AG04450 (cell line): ENCODE measurements around the gene CCDC30. TPM values are rescaled to one million over a fixed set of nuclear protein-coding genes. Genes with fewer than 3 reads are reported as not detected.

Experiments
- CTCF ChIA-PET: fragments of 300-600, 350-600 bp; formaldehyde crosslinking; extraction: SDS; loops from one replicate; lab custom pipeline; 2022; ENCODE audit warnings: antibody characterized with exemption, inconsistent platforms; lab: Charles Lee
- POLR2A ChIA-PET: fragments of 350-600 bp; formaldehyde crosslinking; extraction: SDS; loops from one replicate; lab custom pipeline; 2021; ENCODE audit warnings: antibody characterized with exemption, inconsistent platforms; lab: Yijun Ruan, JAX
- DNase-seq: peaks from one replicate; pipeline ENCODE4 v3.0.0-alpha.2; 2011; ENCODE audit warnings: low read depth, low spot score
- H3K27ac ChIP-seq: one replicate; pipeline ENCODE4 v1.5.1; 2012; ENCODE audit warnings: low read depth, low read length, control low read depth
- H3K27me3 ChIP-seq: one replicate; pipeline ENCODE4 v1.6.0; 2012; ENCODE audit warnings: low read length; ENCODE audit not compliant: control insufficient read depth, insufficient read depth
- H3K4me3 ChIP-seq: 2 replicates; pipeline ENCODE4 v1.5.1; 2011; ENCODE audit warnings: mild to moderate bottlenecking, low read depth, low read length, control low read depth
- H3K9me3 ChIP-seq: 2 replicates; pipeline ENCODE4 v1.5.1; 2012; ENCODE audit warnings: low read length; ENCODE audit not compliant: control insufficient read depth, insufficient read depth
- CTCF ChIP-seq: IDR thresholded peaks from 2 replicates; pipeline ENCODE4 v1.5.1; 2011; ENCODE audit warnings: low read depth, low read length, control low read depth, inconsistent platforms
- polyA plus RNA-seq: library from polyadenylated mRNA; depleted of rRNA; stranded (reverse); fragments of >200 nt; gene quantifications from 2 replicates; pipeline ENCODE4 v1.2.3, GENCODE V29; 2011

Gene CCDC30
- polyA plus RNA-seq, 1 experiment, result 0.61 TPM

- Histone ChIP-seq H3K27ac (no peak overlapping the region), H3K9me3 (no peaks in the 10 kb centered on the region), H3K27me3 (peaks cover 10% of the 10 kb centered on the region), H3K4me3 (no peak overlapping the region)
- CTCF ChIA-PET, result no interaction called here
- POLR2A ChIA-PET, result no interaction called here
- TF ChIP-seq CTCF, result no peak
- DNase-seq, result no peak
Measured at GRCh38 chr1:42432714-42433113, 30.4 kb upstream of the CCDC30 start.

- H3K4me3 ChIP-seq, result no peak overlapping the region
- no peak overlapping the region for H3K27ac ChIP-seq
- H3K27me3 ChIP-seq, result peaks cover 10% of the 10 kb centered on the region
- H3K9me3 ChIP-seq, result no peaks in the 10 kb centered on the region
- ChIA-PET POLR2A (no interaction called here), CTCF (no interaction called here)
- no peak for DNase-seq
- no peak for TF ChIP-seq CTCF
Measured at GRCh38 chr1:42433369-42433768, 29.7 kb upstream of the CCDC30 start.

GRCh38 chr1:42434340-42434739, 28.7 kb upstream of the CCDC30 start:
- no peaks in the 10 kb centered on the region for H3K9me3 ChIP-seq
- H3K27me3 ChIP-seq, result peaks cover 10% of the 10 kb centered on the region
- TF ChIP-seq CTCF, result no peak
- CTCF ChIA-PET, result no interaction called here
- no peak overlapping the region for H3K27ac ChIP-seq
- no peak for DNase-seq
- POLR2A ChIA-PET, result no interaction called here
- H3K4me3 ChIP-seq, result no peak overlapping the region

- H3K27ac ChIP-seq, result no peak overlapping the region
- DNase-seq, result peak; percentile 7
- POLR2A ChIA-PET, result no interaction called here
- TF ChIP-seq CTCF, result no peak
- peaks cover 5% of the 10 kb centered on the region for H3K27me3 ChIP-seq
- no peaks in the 10 kb centered on the region for H3K9me3 ChIP-seq
- no peak overlapping the region for H3K4me3 ChIP-seq
- CTCF ChIA-PET, result no interaction called here
Measured at GRCh38 chr1:42439940-42440339, 23.1 kb upstream of the CCDC30 start.

- peaks cover under 1% of the 10 kb centered on the region for H3K27me3 ChIP-seq
- no peak for DNase-seq
- no peak for TF ChIP-seq CTCF
- CTCF ChIA-PET, result no interaction called here
- no peaks in the 10 kb centered on the region for H3K9me3 ChIP-seq
- H3K4me3 ChIP-seq, result no peak overlapping the region
- POLR2A ChIA-PET, result no interaction called here
- no peak overlapping the region for H3K27ac ChIP-seq
Measured at GRCh38 chr1:42442662-42443061, 20.4 kb upstream of the CCDC30 start.
